ENCODE results near the gene PAGE2B.

DNA sequence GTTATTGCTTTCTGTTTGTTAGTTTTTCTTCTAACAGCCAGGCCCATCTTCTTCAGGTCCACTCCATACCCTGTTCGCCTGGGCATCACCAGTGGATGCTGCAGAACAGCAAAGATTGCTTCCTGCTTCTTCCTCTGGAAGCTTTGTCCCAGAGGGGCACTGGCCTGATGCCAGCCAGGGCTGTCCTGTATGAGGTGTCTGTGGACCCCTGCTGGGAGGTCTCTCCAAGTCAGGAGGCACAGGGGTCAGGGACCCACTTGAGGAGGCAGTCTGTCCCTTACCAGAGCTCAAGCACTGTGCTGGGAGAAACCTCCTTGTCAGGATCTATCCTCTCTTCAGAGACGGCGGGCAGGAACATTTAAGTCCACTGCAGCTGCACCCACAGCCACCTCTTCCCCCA, 2.5 kb upstream of the PAGE2B start:
- no peak for TF ChIP-seq ZNF133 (CRISPR knock-in tag; IDR thresholded peaks at IDR 0.05)
- TF ChIP-seq, protein P1, sequence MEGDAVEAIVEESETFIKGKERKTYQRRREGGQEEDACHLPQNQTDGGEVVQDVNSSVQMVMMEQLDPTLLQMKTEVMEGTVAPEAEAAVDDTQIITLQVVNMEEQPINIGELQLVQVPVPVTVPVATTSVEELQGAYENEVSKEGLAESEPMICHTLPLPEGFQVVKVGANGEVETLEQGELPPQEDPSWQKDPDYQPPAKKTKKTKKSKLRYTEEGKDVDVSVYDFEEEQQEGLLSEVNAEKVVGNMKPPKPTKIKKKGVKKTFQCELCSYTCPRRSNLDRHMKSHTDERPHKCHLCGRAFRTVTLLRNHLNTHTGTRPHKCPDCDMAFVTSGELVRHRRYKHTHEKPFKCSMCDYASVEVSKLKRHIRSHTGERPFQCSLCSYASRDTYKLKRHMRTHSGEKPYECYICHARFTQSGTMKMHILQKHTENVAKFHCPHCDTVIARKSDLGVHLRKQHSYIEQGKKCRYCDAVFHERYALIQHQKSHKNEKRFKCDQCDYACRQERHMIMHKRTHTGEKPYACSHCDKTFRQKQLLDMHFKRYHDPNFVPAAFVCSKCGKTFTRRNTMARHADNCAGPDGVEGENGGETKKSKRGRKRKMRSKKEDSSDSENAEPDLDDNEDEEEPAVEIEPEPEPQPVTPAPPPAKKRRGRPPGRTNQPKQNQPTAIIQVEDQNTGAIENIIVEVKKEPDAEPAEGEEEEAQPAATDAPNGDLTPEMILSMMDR (IDR thresholded peaks at IDR 0.05 in 2 of 3, conservative IDR thresholded peaks at IDR 0.05 in 1 of 3; ENCODE audit: insufficient read depth in 2 of 3, low read depth in 1 of 3, low read length in 3 of 3): no peak
- TF ChIP-seq SP1 (CRISPR knock-in tag; IDR thresholded peaks at IDR 0.05): no peak
